KMS-11 (cell line): ENCODE results near the gene WDR27.

ENCODE experiments used
- H2AFZ ChIP-seq: fragments of 200-600 bp; sonication (generic); 2 replicates; pipeline ENCODE4 v1.6.1; 2016; ENCODE audit warnings: antibody characterized with exemption, mixed run types, low read depth
- H3K27ac ChIP-seq: fragments of 200-600 bp; sonication (generic); 2 replicates; pipeline ENCODE4 v1.6.1; 2016; ENCODE audit warnings: mild to moderate bottlenecking, mixed run types
- H3K27me3 ChIP-seq: fragments of 200-600 bp; sonication (generic); 2 replicates; pipeline ENCODE4 v1.6.1; 2017; ENCODE audit warnings: mild to moderate bottlenecking, low read depth, mixed run types, moderate library complexity; ENCODE audit not compliant: insufficient read depth
- H3K36me3 ChIP-seq: fragments of 200-600 bp; sonication (generic); 2 replicates; pipeline ENCODE4 v1.6.1; 2017; ENCODE audit warnings: mild to moderate bottlenecking, mixed run types; ENCODE audit not compliant: insufficient read depth
- H3K4me1 ChIP-seq: fragments of 200-600 bp; sonication (generic); 2 replicates; pipeline ENCODE4 v1.6.1; 2016; ENCODE audit warnings: mild to moderate bottlenecking, low read depth, mixed run types; ENCODE audit not compliant: poor library complexity, severe bottlenecking
- H3K4me2 ChIP-seq: fragments of 200-600 bp; sonication (generic); 2 replicates; pipeline ENCODE4 v1.7.0; 2016; ENCODE audit warnings: mild to moderate bottlenecking, mixed run types
- H3K4me3 ChIP-seq: fragments of 200-600 bp; sonication (generic); IDR thresholded peaks from 2 replicates; pipeline ENCODE4 v1.6.1; 2017; ENCODE audit warnings: low read depth, low read length, mixed read lengths; ENCODE audit not compliant: insufficient read depth
- H3K79me2 ChIP-seq: fragments of 200-600 bp; sonication (generic); 2 replicates; pipeline ENCODE4 v1.6.1; 2016; ENCODE audit warnings: low read depth, mixed run types; ENCODE audit not compliant: insufficient read depth
- H3K9ac ChIP-seq: fragments of 200-600 bp; sonication (generic); 2 replicates; pipeline ENCODE4 v1.6.1; 2016; ENCODE audit warnings: mild to moderate bottlenecking, mixed run types
- H4K20me1 ChIP-seq: fragments of 200-600 bp; sonication (generic); 2 replicates; pipeline ENCODE4 v1.6.1; 2016; ENCODE audit warnings: mild to moderate bottlenecking, mixed run types; ENCODE audit not compliant: insufficient read depth
- TF ChIP-seq, protein P1 (sequence below): fragments of 200-600 bp; sonication (generic); conservative IDR thresholded peaks from 2 replicates; pipeline ENCODE4 v1.6.1; 2017; ENCODE audit warnings: low read depth, mild to moderate bottlenecking, antibody characterized with exemption, low read length, moderate library complexity, mixed read lengths

WDR27 gene

DNA sequence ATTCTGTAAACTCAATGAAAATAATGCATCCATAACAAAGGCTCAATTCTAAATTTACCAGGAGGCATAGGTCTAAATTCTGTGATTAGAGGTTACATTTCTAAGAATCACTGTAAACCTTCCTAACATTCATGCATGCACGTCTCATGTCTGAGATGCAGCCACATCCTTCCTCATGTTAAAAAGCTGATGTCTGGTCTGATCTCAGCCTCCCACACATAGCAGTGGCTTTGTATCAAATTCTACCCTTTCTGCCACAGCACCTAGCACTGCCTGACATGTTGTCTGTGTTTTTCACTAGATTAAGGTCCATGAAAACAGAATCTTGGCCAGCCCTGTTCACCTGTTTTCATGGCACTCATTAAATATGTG, 171.1 kb downstream of the WDR27 start:
- Histone ChIP-seq H4K20me1 (no peaks in the 10 kb centered on the region), H3K27ac (no peak overlapping the region)

GRCh38 chr6:169529931-169530751, 171.7 kb downstream of the WDR27 start:
- no peak overlapping the region for H3K27ac ChIP-seq
- no peaks in the 10 kb centered on the region for H3K79me2 ChIP-seq
- H3K27me3 ChIP-seq = no peaks in the 10 kb centered on the region
- no peaks in the 10 kb centered on the region for H4K20me1 ChIP-seq
- TF ChIP-seq, protein P1, sequence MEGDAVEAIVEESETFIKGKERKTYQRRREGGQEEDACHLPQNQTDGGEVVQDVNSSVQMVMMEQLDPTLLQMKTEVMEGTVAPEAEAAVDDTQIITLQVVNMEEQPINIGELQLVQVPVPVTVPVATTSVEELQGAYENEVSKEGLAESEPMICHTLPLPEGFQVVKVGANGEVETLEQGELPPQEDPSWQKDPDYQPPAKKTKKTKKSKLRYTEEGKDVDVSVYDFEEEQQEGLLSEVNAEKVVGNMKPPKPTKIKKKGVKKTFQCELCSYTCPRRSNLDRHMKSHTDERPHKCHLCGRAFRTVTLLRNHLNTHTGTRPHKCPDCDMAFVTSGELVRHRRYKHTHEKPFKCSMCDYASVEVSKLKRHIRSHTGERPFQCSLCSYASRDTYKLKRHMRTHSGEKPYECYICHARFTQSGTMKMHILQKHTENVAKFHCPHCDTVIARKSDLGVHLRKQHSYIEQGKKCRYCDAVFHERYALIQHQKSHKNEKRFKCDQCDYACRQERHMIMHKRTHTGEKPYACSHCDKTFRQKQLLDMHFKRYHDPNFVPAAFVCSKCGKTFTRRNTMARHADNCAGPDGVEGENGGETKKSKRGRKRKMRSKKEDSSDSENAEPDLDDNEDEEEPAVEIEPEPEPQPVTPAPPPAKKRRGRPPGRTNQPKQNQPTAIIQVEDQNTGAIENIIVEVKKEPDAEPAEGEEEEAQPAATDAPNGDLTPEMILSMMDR = no peak
- no peak overlapping the region for H3K9ac ChIP-seq
- H3K4me1 ChIP-seq = no peaks in the 10 kb centered on the region
- H3K4me3 ChIP-seq = no peak overlapping the region
- no peak overlapping the region for H3K4me2 ChIP-seq
- no peaks in the 10 kb centered on the region for H3K36me3 ChIP-seq
- H2AFZ ChIP-seq = no peak overlapping the region

More for the DNA sequence above, 171.1 kb downstream of the WDR27 start:
- H3K27me3 ChIP-seq = no peaks in the 10 kb centered on the region
- H3K4me3 ChIP-seq = no peak overlapping the region
- H2AFZ ChIP-seq = no peak overlapping the region
- H3K9ac ChIP-seq = no peak overlapping the region
- TF ChIP-seq, protein P1 = no peak
- no peaks in the 10 kb centered on the region for H3K79me2 ChIP-seq
- no peak overlapping the region for H3K4me2 ChIP-seq
- no peaks in the 10 kb centered on the region for H3K4me1 ChIP-seq
- H3K36me3 ChIP-seq = no peaks in the 10 kb centered on the region

DNA sequence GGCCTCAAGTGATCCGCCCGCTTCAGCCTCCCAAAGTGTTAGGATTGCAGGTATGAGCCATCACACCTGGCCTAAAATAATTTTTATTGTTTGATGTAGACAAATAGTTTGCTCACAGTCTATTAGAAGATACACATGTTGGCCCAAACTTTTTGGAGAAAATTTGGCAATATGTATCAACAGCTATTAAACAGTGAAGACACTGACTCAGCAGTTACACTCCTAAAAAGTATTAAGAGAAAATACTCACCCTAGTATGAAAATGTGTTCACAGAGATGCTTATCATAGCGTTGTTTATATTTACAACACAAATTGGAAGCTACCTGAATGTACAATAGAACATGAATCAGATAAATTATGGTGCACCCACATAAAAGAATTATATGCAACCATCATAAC, 173.1 kb downstream of the WDR27 start:
- H3K27me3 ChIP-seq = no peaks in the 10 kb centered on the region
- H3K27ac ChIP-seq = no peak overlapping the region
- TF ChIP-seq, protein P1 = no peak
- no peaks in the 10 kb centered on the region for H3K36me3 ChIP-seq
- no peaks in the 10 kb centered on the region for H3K79me2 ChIP-seq
- no peak overlapping the region for H2AFZ ChIP-seq
- no peaks in the 10 kb centered on the region for H4K20me1 ChIP-seq
- H3K9ac ChIP-seq = no peak overlapping the region
- no peaks in the 10 kb centered on the region for H3K4me1 ChIP-seq
- no peak overlapping the region for H3K4me2 ChIP-seq
- H3K4me3 ChIP-seq = no peak overlapping the region

DNA sequence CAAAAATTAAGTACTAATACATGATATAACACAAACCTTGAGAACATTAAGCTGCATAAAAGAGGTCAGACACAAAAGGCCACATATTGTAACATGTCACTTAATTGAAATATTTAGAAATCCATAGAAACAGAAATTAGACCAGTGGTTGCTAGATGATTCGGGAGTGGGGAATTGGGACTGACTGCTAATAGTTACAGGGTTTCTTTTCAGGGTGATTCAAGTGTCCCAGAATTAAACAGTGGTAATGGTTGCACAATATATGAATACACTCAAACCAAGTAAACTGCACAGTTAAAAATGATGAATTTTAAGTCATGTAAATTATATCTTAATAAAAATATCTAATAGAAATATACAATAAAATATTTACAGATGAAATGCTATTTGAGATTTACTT, 174.5 kb downstream of the WDR27 start:
- H2AFZ ChIP-seq = no peak overlapping the region
- no peaks in the 10 kb centered on the region for H3K79me2 ChIP-seq
- H3K27me3 ChIP-seq = no peaks in the 10 kb centered on the region
- H3K4me2 ChIP-seq = no peak overlapping the region
- H4K20me1 ChIP-seq = no peaks in the 10 kb centered on the region
- H3K4me1 ChIP-seq = no peaks in the 10 kb centered on the region
- H3K27ac ChIP-seq = no peak overlapping the region
- no peak overlapping the region for H3K9ac ChIP-seq
- H3K4me3 ChIP-seq = no peak overlapping the region
- H3K36me3 ChIP-seq = no peaks in the 10 kb centered on the region
- TF ChIP-seq, protein P1 = no peak
